HepG2 (cell line): Measurements from ENCODE around the gene SCUBE2. TPM values are rescaled to one million over a fixed set of nuclear protein-coding genes. Genes with fewer than 3 reads are reported as not detected.

ENCODE experiments used
- CENPT ChIP-seq: sonication (generic); formaldehyde crosslinking; IDR thresholded peaks from 2 replicates; pipeline ENCODE4 v1.8.0; 2022; ENCODE audit warnings: low read depth, mild to moderate bottlenecking, moderate library complexity, missing genetic modification reagents
- GATA4 ChIP-seq: sonication (generic); IDR thresholded peaks from 2 replicates; pipeline ENCODE4 v1.6.1; 2016; ENCODE audit warnings: antibody characterized with exemption, low read depth, borderline replicate concordance
- HES4 ChIP-seq: sonication (generic); formaldehyde crosslinking; IDR thresholded peaks from 2 replicates; pipeline ENCODE4 v1.9.0; 2021; ENCODE audit warnings: mild to moderate bottlenecking, missing genetic modification reagents, borderline replicate concordance
- KAT8 ChIP-seq: IDR thresholded peaks from 2 replicates; pipeline ENCODE4 v1.6.1; 2016; ENCODE audit warnings: missing genetic modification reagents, missing compliant biosample characterization
- ZKSCAN8 ChIP-seq: IDR thresholded peaks from 2 replicates; pipeline ENCODE4 v1.6.1; 2016; ENCODE audit warnings: borderline replicate concordance, missing genetic modification reagents, missing compliant biosample characterization
- ZNF570 ChIP-seq: sonication (generic); formaldehyde crosslinking; IDR thresholded peaks from 2 replicates; pipeline ENCODE4 v1.4.0; 2020; ENCODE audit warnings: mild to moderate bottlenecking, missing genetic modification reagents, borderline replicate concordance
- polyA plus RNA-seq, 8 experiments: library from polyadenylated mRNA; depleted of rRNA in 3 of 8; stranded (reverse) in 7 of 8; unstranded in 1 of 8; fragments of >200 nt; fragmentation: Illumina TruSeq in 4 of 8; extraction: Trizol in 4 of 8; gene quantifications; 2 replicates each; pipeline versions ENCODE4 v1.2.1 to v1.2.3, GENCODE V29; 2011 to 2016; ENCODE audit warnings: low read depth in 4 of 8, missing spikeins in 1 of 8, mixed read lengths in 1 of 8; ENCODE audit not compliant: insufficient read depth in 1 of 8
- total RNA-seq, 5 experiments: library from RNA; depleted of rRNA; stranded (reverse); fragments of >200 nt; fragmentation: Illumina TruSeq; extraction: Trizol; gene quantifications; 2 replicates each; pipeline ENCODE4 v1.2.3, GENCODE V29; 2016; ENCODE audit warnings: low read depth in 1 of 5
- TF ChIP-seq, protein P1 (sequence below): sonication (generic); formaldehyde crosslinking; IDR thresholded peaks from 2 replicates; pipeline ENCODE4 v1.8.0; 2022; ENCODE audit warnings: mild to moderate bottlenecking, missing genetic modification reagents; ENCODE audit not compliant: insufficient replicate concordance
- TF ChIP-seq, protein P2 (sequence below): sonication (generic); formaldehyde crosslinking; IDR thresholded peaks from 2 replicates; pipeline ENCODE4 v1.4.0; 2020; ENCODE audit warnings: missing genetic modification reagents, borderline replicate concordance
- TF ChIP-seq, protein P3 (sequence below): IDR thresholded peaks from 2 replicates; pipeline ENCODE4 v1.6.1; 2016; ENCODE audit warnings: mild to moderate bottlenecking
- TF ChIP-seq, protein P4 (sequence below): sonication (generic); formaldehyde crosslinking; IDR thresholded peaks from 2 replicates; pipeline ENCODE4 v1.8.1; 2022; ENCODE audit warnings: low read depth, mild to moderate bottlenecking, missing genetic modification reagents

Gene SCUBE2
- total and polyA plus RNA-seq, 2 of the 13 experiments (the other 11 are each of a cell fraction or from before 2014, with no cell fraction given): 0.09 TPM; not detected in 1

DNA sequence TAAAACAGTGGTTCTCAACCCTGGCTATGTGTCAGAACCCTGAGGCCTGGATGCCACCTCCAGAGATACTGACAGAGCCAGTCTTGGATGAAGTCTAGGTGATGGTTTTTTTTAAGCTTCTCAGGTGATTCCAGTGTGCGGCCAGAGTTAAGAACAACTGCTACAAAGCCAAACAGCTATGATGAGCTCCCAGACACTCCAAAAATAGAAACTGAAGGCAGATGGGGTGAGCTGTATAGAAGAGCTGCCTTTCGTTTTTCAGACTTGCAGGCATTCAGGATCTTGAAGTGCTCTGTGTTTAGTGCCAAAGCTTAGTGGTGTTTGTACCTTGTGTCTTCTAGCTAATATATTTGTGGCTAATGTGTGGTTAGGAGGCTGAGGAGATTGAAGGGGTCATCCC, 14.2 kb downstream of the SCUBE2 start (continued):
- TF ChIP-seq, protein P1, sequence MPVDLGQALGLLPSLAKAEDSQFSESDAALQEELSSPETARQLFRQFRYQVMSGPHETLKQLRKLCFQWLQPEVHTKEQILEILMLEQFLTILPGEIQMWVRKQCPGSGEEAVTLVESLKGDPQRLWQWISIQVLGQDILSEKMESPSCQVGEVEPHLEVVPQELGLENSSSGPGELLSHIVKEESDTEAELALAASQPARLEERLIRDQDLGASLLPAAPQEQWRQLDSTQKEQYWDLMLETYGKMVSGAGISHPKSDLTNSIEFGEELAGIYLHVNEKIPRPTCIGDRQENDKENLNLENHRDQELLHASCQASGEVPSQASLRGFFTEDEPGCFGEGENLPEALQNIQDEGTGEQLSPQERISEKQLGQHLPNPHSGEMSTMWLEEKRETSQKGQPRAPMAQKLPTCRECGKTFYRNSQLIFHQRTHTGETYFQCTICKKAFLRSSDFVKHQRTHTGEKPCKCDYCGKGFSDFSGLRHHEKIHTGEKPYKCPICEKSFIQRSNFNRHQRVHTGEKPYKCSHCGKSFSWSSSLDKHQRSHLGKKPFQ: no peak
- no peak for TF ChIP-seq HES4
- TF ChIP-seq, protein P2, sequence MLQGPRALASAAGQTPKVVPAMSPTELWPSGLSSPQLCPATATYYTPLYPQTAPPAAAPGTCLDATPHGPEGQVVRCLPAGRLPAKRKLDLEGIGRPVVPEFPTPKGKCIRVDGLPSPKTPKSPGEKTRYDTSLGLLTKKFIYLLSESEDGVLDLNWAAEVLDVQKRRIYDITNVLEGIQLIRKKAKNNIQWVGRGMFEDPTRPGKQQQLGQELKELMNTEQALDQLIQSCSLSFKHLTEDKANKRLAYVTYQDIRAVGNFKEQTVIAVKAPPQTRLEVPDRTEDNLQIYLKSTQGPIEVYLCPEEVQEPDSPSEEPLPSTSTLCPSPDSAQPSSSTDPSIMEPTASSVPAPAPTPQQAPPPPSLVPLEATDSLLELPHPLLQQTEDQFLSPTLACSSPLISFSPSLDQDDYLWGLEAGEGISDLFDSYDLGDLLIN (CRISPR knock-in tag): no peak
- TF ChIP-seq, protein P3, sequence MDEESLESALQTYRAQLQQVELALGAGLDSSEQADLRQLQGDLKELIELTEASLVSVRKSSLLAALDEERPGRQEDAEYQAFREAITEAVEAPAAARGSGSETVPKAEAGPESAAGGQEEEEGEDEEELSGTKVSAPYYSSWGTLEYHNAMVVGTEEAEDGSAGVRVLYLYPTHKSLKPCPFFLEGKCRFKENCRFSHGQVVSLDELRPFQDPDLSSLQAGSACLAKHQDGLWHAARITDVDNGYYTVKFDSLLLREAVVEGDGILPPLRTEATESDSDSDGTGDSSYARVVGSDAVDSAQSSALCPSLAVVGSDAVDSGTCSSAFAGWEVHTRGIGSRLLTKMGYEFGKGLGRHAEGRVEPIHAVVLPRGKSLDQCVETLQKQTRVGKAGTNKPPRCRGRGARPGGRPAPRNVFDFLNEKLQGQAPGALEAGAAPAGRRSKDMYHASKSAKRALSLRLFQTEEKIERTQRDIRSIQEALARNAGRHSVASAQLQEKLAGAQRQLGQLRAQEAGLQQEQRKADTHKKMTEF (CRISPR knock-in tag): no peak
- no peak for TF ChIP-seq KAT8 (CRISPR knock-in tag)
- TF ChIP-seq ZKSCAN8 (CRISPR knock-in tag): no peak
- TF ChIP-seq GATA4: no peak
- TF ChIP-seq, protein P4, sequence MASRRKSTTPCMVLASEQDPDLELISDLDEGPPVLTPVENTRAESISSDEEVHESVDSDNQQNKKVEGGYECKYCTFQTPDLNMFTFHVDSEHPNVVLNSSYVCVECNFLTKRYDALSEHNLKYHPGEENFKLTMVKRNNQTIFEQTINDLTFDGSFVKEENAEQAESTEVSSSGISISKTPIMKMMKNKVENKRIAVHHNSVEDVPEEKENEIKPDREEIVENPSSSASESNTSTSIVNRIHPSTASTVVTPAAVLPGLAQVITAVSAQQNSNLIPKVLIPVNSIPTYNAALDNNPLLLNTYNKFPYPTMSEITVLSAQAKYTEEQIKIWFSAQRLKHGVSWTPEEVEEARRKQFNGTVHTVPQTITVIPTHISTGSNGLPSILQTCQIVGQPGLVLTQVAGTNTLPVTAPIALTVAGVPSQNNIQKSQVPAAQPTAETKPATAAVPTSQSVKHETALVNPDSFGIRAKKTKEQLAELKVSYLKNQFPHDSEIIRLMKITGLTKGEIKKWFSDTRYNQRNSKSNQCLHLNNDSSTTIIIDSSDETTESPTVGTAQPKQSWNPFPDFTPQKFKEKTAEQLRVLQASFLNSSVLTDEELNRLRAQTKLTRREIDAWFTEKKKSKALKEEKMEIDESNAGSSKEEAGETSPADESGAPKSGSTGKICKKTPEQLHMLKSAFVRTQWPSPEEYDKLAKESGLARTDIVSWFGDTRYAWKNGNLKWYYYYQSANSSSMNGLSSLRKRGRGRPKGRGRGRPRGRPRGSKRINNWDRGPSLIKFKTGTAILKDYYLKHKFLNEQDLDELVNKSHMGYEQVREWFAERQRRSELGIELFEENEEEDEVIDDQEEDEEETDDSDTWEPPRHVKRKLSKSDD (CRISPR knock-in tag): no peak
- TF ChIP-seq ZNF570 (CRISPR knock-in tag): no peak
- no peak for TF ChIP-seq CENPT (CRISPR knock-in tag)
